ENCODE data around the gene DTNA.
"Not testable (repeated sequence)": the region's sequence is repeated elsewhere in the genome, so short reads cannot be mapped to it uniquely, and the experiment has no call there.

Gene DTNA

GRCh38 chr18:34911661-34912384, 201.7 kb downstream of the DTNA start:
- no peak for DNase-seq

- DNase-seq, result no peak
Measured at GRCh38 chr18:34913837-34914661, 204.0 kb downstream of the DTNA start.

GRCh38 chr18:34915046-34915445, 204.9 kb downstream of the DTNA start:
- DNase-seq, result no peak

DNA sequence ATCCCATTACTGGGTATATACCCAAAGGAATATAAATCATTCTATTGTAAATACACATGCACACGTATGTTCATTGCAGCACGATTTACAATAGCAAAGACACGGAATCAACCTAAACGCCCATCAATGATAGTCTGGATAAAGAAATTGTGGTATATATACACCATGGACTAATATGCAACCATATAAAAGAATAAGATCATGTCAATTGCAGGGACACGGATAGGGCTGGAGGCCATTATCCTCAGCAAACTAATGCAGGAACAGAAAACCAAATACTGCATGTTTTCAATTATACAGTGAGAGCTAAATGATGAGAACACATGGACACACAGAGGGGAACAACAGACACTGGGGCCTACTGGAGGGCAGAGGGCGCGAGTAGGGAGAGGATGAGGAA, 206.4 kb downstream of the DTNA start:
- not testable (repeated sequence) for DNase-seq

DNA sequence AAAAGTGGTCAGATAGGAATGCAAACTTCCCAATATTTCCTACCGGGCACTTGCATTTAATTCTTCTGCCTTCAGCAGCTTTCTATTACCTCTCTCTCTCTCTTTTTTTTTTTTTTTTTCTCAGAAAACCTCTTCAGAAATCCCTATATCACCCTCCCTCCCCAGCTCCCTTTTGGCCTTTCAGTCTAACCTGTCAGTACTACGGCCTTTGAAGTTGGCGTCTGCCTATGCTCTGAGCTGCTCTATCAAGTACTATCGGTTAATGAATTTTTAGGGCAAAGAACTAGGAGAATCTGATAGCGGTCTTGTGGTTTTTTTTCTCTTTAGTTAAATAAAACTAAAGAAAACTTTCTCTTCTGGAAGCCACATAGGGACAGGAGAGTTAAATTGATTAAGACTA, 208.8 kb downstream of the DTNA start:
- DNase-seq, result no peak

DNA sequence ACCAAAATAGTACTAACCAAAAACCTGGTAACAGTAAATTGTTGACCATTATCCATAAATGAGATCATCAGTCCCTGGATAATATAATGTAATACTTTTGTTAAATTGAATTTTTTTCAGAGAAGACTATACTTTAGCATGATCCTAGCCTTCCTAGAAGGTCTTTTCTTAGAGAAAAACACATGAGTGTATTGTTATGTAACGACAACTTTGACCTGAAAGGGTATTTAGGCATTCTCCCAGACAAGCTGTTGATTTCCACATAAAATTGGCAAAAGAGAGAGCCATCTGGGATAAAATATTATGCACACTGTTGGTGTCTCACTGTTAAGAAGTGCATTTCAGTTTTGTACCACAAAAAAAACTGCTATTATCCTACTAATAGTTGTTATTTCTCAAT, 211.1 kb downstream of the DTNA start:
- no peak for DNase-seq

GRCh38 chr18:34921811-34922385, 211.8 kb downstream of the DTNA start:
- no peak for DNase-seq

DNA sequence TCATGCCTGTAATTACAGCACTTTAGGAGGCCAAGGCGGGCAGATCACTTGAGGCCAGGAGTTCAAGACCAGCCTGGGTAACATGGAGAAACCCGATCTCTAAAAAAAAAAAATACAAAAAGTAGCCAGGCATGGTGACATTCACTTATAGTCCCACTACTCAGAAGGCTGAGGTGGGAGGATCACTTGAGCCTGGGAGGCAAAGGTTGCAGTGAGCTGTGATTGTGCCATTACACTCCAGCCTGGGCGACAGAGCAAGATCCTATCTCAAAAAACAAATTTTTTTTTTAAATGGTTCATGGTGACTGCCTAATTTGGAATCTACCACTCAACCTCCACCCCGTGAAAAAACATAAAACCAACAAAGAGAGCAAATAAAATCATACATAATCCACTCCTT, 212.5 kb downstream of the DTNA start:
- not testable (repeated sequence) for DNase-seq

- no peak for DNase-seq
Measured at GRCh38 chr18:34923911-34924310, 213.8 kb downstream of the DTNA start.

DNA sequence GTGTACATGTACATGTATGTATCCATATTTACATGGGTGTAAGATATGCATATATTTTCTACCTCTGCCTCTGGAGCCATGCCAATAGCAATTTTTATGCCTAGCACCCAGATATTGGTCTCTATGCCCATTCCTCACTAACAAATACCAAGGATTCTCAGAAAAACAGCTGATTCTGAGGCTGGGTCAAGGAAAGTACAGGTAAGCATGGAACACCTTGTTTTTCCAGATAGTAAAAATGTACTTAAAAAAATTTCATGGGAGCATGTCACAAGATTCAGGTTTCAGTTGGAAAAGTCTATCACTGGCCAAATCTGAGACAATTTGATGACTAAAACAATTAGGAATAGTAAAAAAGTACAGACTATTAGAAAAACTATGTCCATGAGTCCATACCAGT, 216.6 kb downstream of the DTNA start:
- DNase-seq, result no peak

DNA sequence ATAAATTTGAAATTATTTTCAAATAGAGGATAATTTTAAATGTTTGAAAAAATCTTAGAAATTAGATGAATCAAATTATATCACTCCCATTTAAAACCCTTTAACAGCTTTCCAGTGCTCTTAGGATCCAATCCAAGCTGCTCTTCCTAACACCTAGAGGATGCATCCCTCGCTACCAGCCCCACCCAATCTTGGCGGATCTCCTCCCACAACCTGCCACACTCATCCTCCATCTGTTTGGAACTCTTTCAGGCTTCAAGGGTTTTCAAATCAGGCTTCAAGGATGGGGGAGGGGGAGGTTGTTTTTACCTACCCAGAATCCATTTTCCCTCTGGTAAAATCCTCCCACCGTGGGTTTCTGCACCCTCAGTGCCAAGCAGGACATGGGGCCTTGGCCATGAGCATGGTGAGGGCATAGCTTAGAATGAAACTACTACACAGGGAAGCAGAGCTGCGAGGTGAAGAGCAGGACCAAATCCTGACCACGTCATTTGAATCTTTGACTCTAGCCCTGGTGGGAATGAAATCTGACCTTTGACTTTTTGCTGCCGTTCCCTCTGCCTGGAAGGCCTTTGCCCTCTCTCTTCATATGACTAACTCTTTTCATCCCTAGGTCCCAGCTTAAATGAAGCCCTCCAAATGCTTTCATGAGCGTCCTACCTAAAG, 218.1 kb downstream of the DTNA start:
- no peak for DNase-seq

- DNase-seq, result no peak
Measured at GRCh38 chr18:34928754-34929335, 218.7 kb downstream of the DTNA start.

- DNase-seq, result no peak
Measured at GRCh38 chr18:34929336-34929780, 219.3 kb downstream of the DTNA start.

DNA sequence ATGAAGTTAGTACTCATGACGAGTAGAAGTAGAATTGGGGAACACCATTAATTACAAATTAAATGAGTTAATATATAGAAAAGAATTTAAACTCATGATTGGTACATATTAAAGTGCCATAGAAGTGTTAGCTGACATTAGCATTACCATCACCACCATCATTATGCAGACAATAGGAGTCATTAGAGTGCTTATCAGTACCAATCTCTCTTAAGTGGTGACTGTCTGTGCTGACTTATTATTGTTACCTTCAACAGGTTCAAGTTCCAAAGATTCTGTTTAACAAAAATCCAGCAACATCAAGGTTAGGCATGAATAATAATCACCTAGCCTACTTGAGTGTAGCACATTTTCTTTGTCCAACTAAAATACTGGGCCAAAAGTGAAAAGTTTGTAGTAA, 222.3 kb downstream of the DTNA start:
- DNase-seq, result no peak

DNA sequence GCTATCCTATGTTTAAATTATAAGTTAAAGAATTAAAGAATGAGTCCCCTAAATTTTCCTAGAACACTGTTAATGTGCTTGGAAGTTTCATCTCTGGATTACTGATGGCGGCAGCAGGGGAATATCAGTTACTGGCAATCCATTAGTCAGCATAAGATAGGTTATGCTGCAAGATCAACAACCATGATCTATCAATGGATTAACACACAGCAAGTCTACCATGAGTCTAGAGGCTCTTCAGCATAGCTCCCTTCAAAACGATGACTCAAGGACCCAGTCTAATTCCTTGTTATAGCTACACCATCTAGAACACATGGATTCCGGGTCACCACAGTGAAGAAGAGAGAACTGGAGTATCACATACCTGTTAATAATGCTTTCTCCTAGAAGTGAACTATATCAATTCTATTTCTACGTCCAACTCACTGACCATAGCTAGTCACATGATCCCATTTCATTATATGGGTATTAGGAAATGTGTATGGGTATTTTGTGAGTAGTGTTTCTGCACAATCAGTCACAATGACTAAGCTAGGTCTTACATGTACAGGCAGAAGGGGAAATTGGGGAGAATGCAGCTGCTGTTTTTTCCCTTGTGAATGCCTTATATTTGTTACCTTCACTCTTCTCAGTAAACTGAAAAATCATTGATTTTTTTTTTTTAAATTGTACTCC, 222.8 kb downstream of the DTNA start:
- no peak for DNase-seq

- DNase-seq, result no peak
Measured at GRCh38 chr18:34933909-34934661, 224.0 kb downstream of the DTNA start.

GRCh38 chr18:34936772-34937171, 226.7 kb downstream of the DTNA start:
- DNase-seq, result no peak

- DNase-seq, result no peak
Measured at GRCh38 chr18:34938090-34938489, 228.0 kb downstream of the DTNA start.

All from cortex of kidney (tissue), 1 donor.